Type B pancreatic cell (in vitro differentiated cells): Measurements from ENCODE around the gene ASPRV1. TPM values are rescaled to one million over a fixed set of nuclear protein-coding genes. Genes with fewer than 3 reads are reported as not detected.

ENCODE experiments used
- DNase-seq: peaks from one replicate; pipeline ENCODE4 v3.0.0; 2021; ENCODE audit warnings: mixed read lengths; ENCODE audit not compliant: unreplicated experiment; ENCODE audit errors: extremely low spot score
- H3K27ac Mint-ChIP-seq: 2 replicates; pipeline ENCODE4 v1.8.0; 2021; ENCODE audit warnings: mild to moderate bottlenecking, mixed read lengths
- H3K27me3 Mint-ChIP-seq: 2 replicates; pipeline ENCODE4 v1.8.0; 2021; ENCODE audit warnings: mixed read lengths
- H3K36me3 Mint-ChIP-seq: 2 replicates; pipeline ENCODE4 v1.8.0; 2021; ENCODE audit warnings: mixed read lengths
- H3K4me1 Mint-ChIP-seq: one replicate; pipeline ENCODE4 v1.8.0; 2021; ENCODE audit warnings: mixed read lengths; ENCODE audit not compliant: unreplicated experiment
- H3K4me3 Mint-ChIP-seq: 2 replicates; pipeline ENCODE4 v1.8.0; 2021; ENCODE audit warnings: mild to moderate bottlenecking, mixed read lengths
- H3K9me3 Mint-ChIP-seq: 2 replicates; pipeline ENCODE4 v1.8.0; 2021; ENCODE audit warnings: mixed read lengths
- CTCF ChIP-seq: fragments of 200-600 bp; sonication (generic); conservative IDR thresholded peaks from 2 replicates; pipeline ENCODE4 v1.5.0; 2021; ENCODE audit warnings: antibody characterized with exemption, mild to moderate bottlenecking
- total RNA-seq: library from RNA; stranded (reverse); gene quantifications from 2 replicates; pipeline ENCODE4 v1.2.1, GENCODE V29; 2021; ENCODE audit warnings: low replicate concordance

The ASPRV1 gene
- total RNA-seq, 1 donor from 2014 or later, result 1.3 TPM

- no peak for TF ChIP-seq CTCF
- Mint-ChIP-seq H3K4me1 (no peaks in the 10 kb centered on the region), H3K36me3 (no peaks in the 10 kb centered on the region), H3K27ac (no peak overlapping the region), H3K27me3 (peaks cover 31% of the 10 kb centered on the region), H3K4me3 (no peak overlapping the region), H3K9me3 (no peaks in the 10 kb centered on the region)
- DNase-seq, result no peak
Observed at GRCh38 chr2:69958480-69958879, 3.0 kb downstream of the ASPRV1 start.

GRCh38 chr2:69957965-69958364, 3.5 kb downstream of the ASPRV1 start:
- no peak overlapping the region for H3K4me3 Mint-ChIP-seq
- H3K4me1 Mint-ChIP-seq, result no peaks in the 10 kb centered on the region
- DNase-seq, result no peak
- peaks cover 31% of the 10 kb centered on the region for H3K27me3 Mint-ChIP-seq
- no peaks in the 10 kb centered on the region for H3K9me3 Mint-ChIP-seq
- TF ChIP-seq CTCF, result no peak
- H3K27ac Mint-ChIP-seq, result no peak overlapping the region
- H3K36me3 Mint-ChIP-seq, result no peaks in the 10 kb centered on the region

- no peak for TF ChIP-seq CTCF
- no peak overlapping the region for H3K4me3 Mint-ChIP-seq
- no peaks in the 10 kb centered on the region for H3K36me3 Mint-ChIP-seq
- no peaks in the 10 kb centered on the region for H3K4me1 Mint-ChIP-seq
- DNase-seq, result no peak
- H3K27me3 Mint-ChIP-seq, result peaks cover 31% of the 10 kb centered on the region
- H3K27ac Mint-ChIP-seq, result no peak overlapping the region
- H3K9me3 Mint-ChIP-seq, result no peaks in the 10 kb centered on the region
Observed at GRCh38 chr2:69956475-69956979, 4.9 kb downstream of the ASPRV1 start.

GRCh38 chr2:69955029-69955428, 6.4 kb downstream of the ASPRV1 start:
- Mint-ChIP-seq H3K9me3 (no peaks in the 10 kb centered on the region), H3K4me3 (no peak overlapping the region), H3K4me1 (no peaks in the 10 kb centered on the region), H3K27ac (no peak overlapping the region), H3K27me3 (peaks cover 31% of the 10 kb centered on the region), H3K36me3 (no peaks in the 10 kb centered on the region)
- DNase-seq, result no peak
- TF ChIP-seq CTCF, result no peak

- H3K9me3 Mint-ChIP-seq, result no peaks in the 10 kb centered on the region
- no peaks in the 10 kb centered on the region for H3K36me3 Mint-ChIP-seq
- DNase-seq, result no peak
- H3K4me1 Mint-ChIP-seq, result no peaks in the 10 kb centered on the region
- H3K27me3 Mint-ChIP-seq, result peaks cover 28% of the 10 kb centered on the region
- no peak overlapping the region for H3K4me3 Mint-ChIP-seq
- no peak for TF ChIP-seq CTCF
- H3K27ac Mint-ChIP-seq, result no peak overlapping the region
Observed at GRCh38 chr2:69954084-69954483, 7.3 kb downstream of the ASPRV1 start.
